ENCODE data around the gene ARPP21.
"Not testable (repeated sequence)": the region's sequence is repeated elsewhere in the genome, so short reads cannot be mapped to it uniquely, and the experiment has no call there.

The ARPP21 gene

DNA sequence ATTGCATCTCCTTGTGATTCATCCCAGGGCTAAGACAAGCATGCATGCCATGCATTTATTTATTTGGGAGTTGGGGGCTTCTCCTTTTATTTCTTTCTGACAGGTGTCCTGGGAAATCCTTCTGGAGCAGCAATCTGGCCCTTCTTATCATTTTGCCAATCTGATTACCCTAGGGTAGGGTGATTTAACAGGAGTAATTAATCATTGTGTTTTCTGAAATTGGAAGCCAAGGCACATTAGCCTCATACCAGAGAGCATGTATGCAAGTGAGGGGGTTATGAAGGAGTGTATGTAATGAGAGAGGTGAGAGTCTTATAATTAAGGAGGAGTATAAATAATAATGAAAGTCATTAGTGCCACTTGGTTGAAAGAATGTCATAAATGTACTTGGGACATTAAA lies 37.4 kb upstream of the ARPP21 start:
- no peak for TF ChIP-seq CTCF (IDR thresholded peaks at IDR 0.05; ENCODE audit: borderline replicate concordance, control extremely low read depth, extremely low read depth, insufficient read depth, missing control alignments)
- in situ Hi-C loops (cut with MboI; ENCODE audit: low sequenced_read_pairs, unreplicated experiment), result no loop called here
- no peak for DNase-seq (ENCODE audit: low spot score)

GRCh38 chr3:35602395-35602936 lies 36.9 kb upstream of the ARPP21 start:
- no peak for DNase-seq (ENCODE audit: low spot score)
- no peak for TF ChIP-seq CTCF (IDR thresholded peaks at IDR 0.05; ENCODE audit: borderline replicate concordance, control extremely low read depth, extremely low read depth, insufficient read depth, missing control alignments)
- in situ Hi-C loops (cut with MboI; ENCODE audit: low sequenced_read_pairs, unreplicated experiment), result no loop called here

DNA sequence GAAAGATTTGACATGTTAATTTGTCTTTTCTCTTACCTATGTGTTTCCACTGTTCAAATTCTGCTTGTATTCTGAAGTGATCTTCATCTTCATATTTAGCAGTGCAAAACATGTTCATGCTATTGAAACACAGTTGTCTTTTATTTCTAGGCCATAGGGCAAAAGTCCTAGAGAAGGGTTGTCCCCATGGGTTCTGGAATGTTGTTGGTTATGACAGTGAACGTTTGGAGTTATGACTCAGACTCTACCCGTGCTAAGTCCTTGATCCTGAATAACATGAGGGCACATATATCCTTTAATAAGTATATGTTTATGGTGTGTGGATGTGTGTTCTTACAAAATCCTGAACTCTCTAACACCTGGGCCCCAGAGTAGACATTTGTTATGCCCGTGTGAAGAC lies 23.0 kb upstream of the ARPP21 start:
- TF ChIP-seq CTCF (IDR thresholded peaks at IDR 0.05; ENCODE audit: borderline replicate concordance, control extremely low read depth, extremely low read depth, insufficient read depth, missing control alignments), result no peak
- in situ Hi-C loops (cut with MboI; ENCODE audit: low sequenced_read_pairs, unreplicated experiment), result no loop called here
- no peak for DNase-seq (ENCODE audit: low spot score)

DNA sequence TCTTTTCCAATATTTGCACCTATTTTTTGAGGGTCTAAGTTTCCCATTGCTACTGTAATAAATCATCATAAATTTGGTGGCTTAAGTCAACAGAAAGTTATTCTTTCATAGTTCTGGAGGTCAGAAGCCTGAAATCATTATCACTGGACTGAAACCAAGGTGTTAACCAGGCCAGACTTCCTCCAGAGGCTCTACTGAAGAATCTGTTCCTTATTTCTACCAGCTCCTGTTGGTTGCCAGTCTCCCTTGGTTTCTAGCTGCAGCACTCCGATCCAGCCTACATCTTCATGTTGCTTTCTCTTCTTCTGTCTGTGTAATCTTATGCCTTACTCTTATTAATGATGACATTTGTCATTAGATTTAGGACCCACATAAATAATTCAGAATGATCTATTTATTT lies 22.0 kb upstream of the ARPP21 start:
- TF ChIP-seq CTCF (IDR thresholded peaks at IDR 0.05; ENCODE audit: borderline replicate concordance, control extremely low read depth, extremely low read depth, insufficient read depth, missing control alignments), result no peak
- in situ Hi-C loops (cut with MboI; ENCODE audit: low sequenced_read_pairs, unreplicated experiment), result no loop called here
- no peak for DNase-seq (ENCODE audit: low spot score)

DNA sequence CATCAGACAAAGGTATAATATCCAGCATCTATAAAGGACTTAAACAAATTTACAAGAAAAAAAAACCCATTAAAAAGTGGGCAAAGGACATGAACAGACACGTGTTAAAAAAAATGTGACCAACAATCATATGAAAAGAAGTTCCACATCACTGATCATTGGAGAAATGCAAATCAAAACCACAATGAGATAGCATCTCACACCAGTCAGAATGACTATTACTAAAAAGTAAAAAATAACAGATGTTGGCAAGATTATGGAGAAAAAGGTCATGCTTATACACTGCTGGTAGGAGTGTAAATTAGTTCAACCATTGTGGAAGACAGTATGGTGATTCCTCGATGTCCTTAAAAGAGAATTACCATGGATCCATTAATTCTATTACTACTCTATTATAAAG lies 19.1 kb upstream of the ARPP21 start:
- DNase-seq (ENCODE audit: low spot score); in situ Hi-C loops (cut with MboI; ENCODE audit: low sequenced_read_pairs, unreplicated experiment): not testable (repeated sequence)

DNA sequence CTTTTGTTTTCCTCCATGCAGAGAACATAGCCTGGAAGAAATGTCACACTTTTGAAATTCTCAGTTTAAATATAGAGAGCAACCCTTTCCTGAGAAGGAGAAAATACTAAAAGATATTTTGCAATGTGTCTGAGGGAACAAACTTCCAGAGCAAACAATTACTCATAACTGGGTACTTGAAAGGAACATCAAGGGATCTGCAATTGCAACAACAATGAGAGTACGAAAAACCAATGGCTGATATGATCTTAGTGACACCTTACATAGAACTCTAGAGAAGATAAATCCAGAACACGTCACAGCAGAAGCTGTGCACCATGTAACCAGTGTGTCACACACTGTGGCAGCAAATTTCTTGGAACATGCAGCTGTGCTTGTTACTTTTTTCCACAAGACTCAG lies 14.6 kb upstream of the ARPP21 start:
- no peak for TF ChIP-seq CTCF (IDR thresholded peaks at IDR 0.05; ENCODE audit: borderline replicate concordance, control extremely low read depth, extremely low read depth, insufficient read depth, missing control alignments)
- in situ Hi-C loops (cut with MboI; ENCODE audit: low sequenced_read_pairs, unreplicated experiment), result no loop called here
- DNase-seq (ENCODE audit: low spot score), result no peak

DNA sequence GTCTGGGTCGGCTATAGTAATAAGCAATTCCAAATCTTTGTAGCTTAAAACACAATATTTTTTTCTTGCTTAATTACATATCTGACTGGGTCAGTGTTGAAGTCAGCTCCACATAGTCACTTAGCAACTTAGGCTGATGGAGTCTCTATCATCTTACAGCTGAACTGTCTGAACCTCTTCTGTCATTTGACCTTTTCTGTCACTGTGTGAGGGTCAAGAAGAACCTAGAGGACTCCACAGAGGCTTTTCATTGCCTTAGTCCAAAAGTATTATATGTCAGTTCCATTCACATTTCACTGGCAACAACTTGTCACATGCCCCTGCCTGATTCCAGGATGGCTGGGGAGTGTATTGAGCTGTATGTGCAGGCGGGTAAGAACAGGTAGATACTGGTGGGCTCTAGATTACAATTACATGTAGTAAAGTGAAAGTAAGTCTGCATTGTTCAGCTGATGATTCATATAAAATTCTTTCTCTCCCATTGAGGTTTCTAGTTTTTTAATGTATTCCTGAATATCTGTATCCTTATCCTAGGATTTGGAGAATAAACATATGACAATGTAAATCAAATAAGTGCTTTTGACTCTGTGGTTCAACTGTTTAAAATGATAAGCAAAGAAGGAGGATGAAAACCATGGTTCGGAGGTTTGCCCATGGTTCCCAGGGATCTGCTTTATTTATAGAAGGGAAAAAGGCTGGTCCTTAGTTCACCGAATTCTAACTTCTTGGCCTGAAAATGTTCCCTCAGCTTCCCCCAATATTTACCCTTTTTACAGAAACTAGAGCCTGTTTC lies 5.8 kb upstream of the ARPP21 start:
- in situ Hi-C loops (cut with MboI; ENCODE audit: low sequenced_read_pairs, unreplicated experiment), result no loop called here
- DNase-seq (ENCODE audit: low spot score), result no peak
- no peak for TF ChIP-seq CTCF (IDR thresholded peaks at IDR 0.05; ENCODE audit: borderline replicate concordance, control extremely low read depth, extremely low read depth, insufficient read depth, missing control alignments)

Measured in GM13976 (cell line).